SK-N-SH treated with all-trans-retinoic acid at 6 μM for 48 hours (cell line): ENCODE results near the gene SPTSSA.

ENCODE experiments used
- ATAC-seq: fragments of 200-7000 bp; cut with Tn5 transposase; 3 replicates; pipeline ENCODE4 v1.9.1; 2020; ENCODE audit warnings: mild to moderate bottlenecking, moderate library complexity
- ARNTL ChIP-seq: fragments of 450-650 bp; formaldehyde crosslinking; IDR thresholded peaks from 2 replicates; pipeline ENCODE4 v1.5.0; 2020; ENCODE audit warnings: low read depth, mild to moderate bottlenecking, moderate library complexity, borderline replicate concordance
- CSDC2 ChIP-seq: fragments of 250-450 bp; sonication (Bioruptor Pico); IDR thresholded peaks from 2 replicates; pipeline ENCODE4 v1.5.0; 2020; ENCODE audit warnings: mild to moderate bottlenecking, moderate library complexity
- CSRNP3 ChIP-seq: fragments of 250-450 bp; sonication (Bioruptor Pico); IDR thresholded peaks from 2 replicates; pipeline ENCODE4 v1.5.1; 2021; ENCODE audit warnings: mild to moderate bottlenecking, moderate library complexity
- ESRRG ChIP-seq: fragments of 250-450 bp; sonication (Bioruptor Pico); IDR thresholded peaks from 2 replicates; pipeline ENCODE4 v1.6.1; 2021; ENCODE audit warnings: mild to moderate bottlenecking
- GLIS3 ChIP-seq: fragments of 250-450 bp; sonication (Bioruptor Pico); IDR thresholded peaks from 2 replicates; pipeline ENCODE4 v1.5.0; 2020; ENCODE audit warnings: mild to moderate bottlenecking, moderate library complexity
- ISL1 ChIP-seq: fragments of 250-450 bp; sonication (Bioruptor Pico); IDR thresholded peaks from 2 replicates; pipeline ENCODE4 v2.1.2; 2022; ENCODE audit warnings: mild to moderate bottlenecking, moderate library complexity
- OSR1 ChIP-seq: fragments of 250-450 bp; sonication (Bioruptor Pico); IDR thresholded peaks from 2 replicates; pipeline ENCODE4 v1.8.0; 2022; ENCODE audit warnings: moderate library complexity, mild to moderate bottlenecking, inconsistent platforms
- PATZ1 ChIP-seq: fragments of 250-450 bp; sonication (Bioruptor Pico); IDR thresholded peaks from 2 replicates; pipeline ENCODE4 v1.8.0; 2020; ENCODE audit warnings: mild to moderate bottlenecking, moderate library complexity, borderline replicate concordance
- POU6F1 ChIP-seq: fragments of 250-450 bp; sonication (Bioruptor Pico); IDR thresholded peaks from 2 replicates; pipeline ENCODE4 v1.8.0; 2021; ENCODE audit warnings: low read depth, mild to moderate bottlenecking, moderate library complexity, borderline replicate concordance
- PPARA ChIP-seq: fragments of 250-450 bp; sonication (Bioruptor Pico); IDR thresholded peaks from 2 replicates; pipeline ENCODE4 v1.5.0; 2020; ENCODE audit warnings: mild to moderate bottlenecking, borderline replicate concordance
- RARB ChIP-seq: fragments of 250-450 bp; sonication (Bioruptor Pico); IDR thresholded peaks from 2 replicates; pipeline ENCODE4 v1.8.0; 2021; ENCODE audit warnings: mild to moderate bottlenecking, moderate library complexity
- SNAI2 ChIP-seq: fragments of 250-450 bp; sonication (Bioruptor Pico); IDR thresholded peaks from 2 replicates; pipeline ENCODE4 v1.5.0; 2020; ENCODE audit warnings: mild to moderate bottlenecking, moderate library complexity
- TCF4 ChIP-seq: fragments of 250-450 bp; sonication (Bioruptor Pico); IDR thresholded peaks from 2 replicates; pipeline ENCODE4 v1.8.0; 2021; ENCODE audit warnings: mild to moderate bottlenecking, moderate library complexity, borderline replicate concordance
- TOX ChIP-seq: fragments of 250-450 bp; sonication (Bioruptor Pico); IDR thresholded peaks from 2 replicates; pipeline ENCODE4 v1.8.0; 2021; ENCODE audit warnings: mild to moderate bottlenecking, moderate library complexity, borderline replicate concordance
- TSHZ2 ChIP-seq: fragments of 250-450 bp; sonication (Bioruptor Pico); IDR thresholded peaks from 2 replicates; pipeline ENCODE4 v1.5.0; 2020; ENCODE audit warnings: mild to moderate bottlenecking, moderate library complexity
- ZC3H10 ChIP-seq: fragments of 250-450 bp; sonication (Bioruptor Pico); IDR thresholded peaks from 2 replicates; pipeline ENCODE4 v1.5.1; 2021; ENCODE audit warnings: mild to moderate bottlenecking, moderate library complexity
- ZFP3 ChIP-seq: fragments of 250-450 bp; sonication (Bioruptor Pico); IDR thresholded peaks from 2 replicates; pipeline ENCODE4 v1.5.0; 2020; ENCODE audit warnings: mild to moderate bottlenecking, moderate library complexity
- ZFP30 ChIP-seq: fragments of 450-650 bp; formaldehyde crosslinking; IDR thresholded peaks from 2 replicates; pipeline ENCODE4 v1.5.0; 2022; ENCODE audit warnings: mild to moderate bottlenecking, moderate library complexity
- ZNF565 ChIP-seq: fragments of 450-650 bp; formaldehyde crosslinking; conservative IDR thresholded peaks from 2 replicates; pipeline ENCODE4 v1.5.0; 2020; ENCODE audit warnings: low read depth, mild to moderate bottlenecking, moderate library complexity

The SPTSSA gene

GRCh38 chr14:34457186-34457585 is 4.9 kb downstream of the SPTSSA start:
- TF ChIP-seq OSR1 (no peak), GLIS3 (CRISPR knock-in tag) (no peak), RARB (CRISPR knock-in tag) (no peak), ESRRG (no peak), TSHZ2 (CRISPR knock-in tag) (no peak), PPARA (CRISPR knock-in tag) (no peak), ZFP30 (CRISPR knock-in tag) (no peak), PATZ1 (CRISPR knock-in tag) (no peak), ZC3H10 (CRISPR knock-in tag) (no peak), ISL1 (CRISPR knock-in tag) (no peak), CSRNP3 (no peak), TOX (no peak)
- ATAC-seq, result no peak

- no peak for TF ChIP-seq ZFP30 (CRISPR knock-in tag)
- no peak for TF ChIP-seq TCF4
- no peak for TF ChIP-seq POU6F1 (CRISPR knock-in tag)
- no peak for TF ChIP-seq ZC3H10 (CRISPR knock-in tag)
- TF ChIP-seq RARB (CRISPR knock-in tag), result no peak
- no peak for TF ChIP-seq ISL1 (CRISPR knock-in tag)
- no peak for TF ChIP-seq OSR1
- TF ChIP-seq ARNTL (CRISPR knock-in tag), result no peak
- no peak for TF ChIP-seq CSRNP3
- no peak for TF ChIP-seq CSDC2 (CRISPR knock-in tag)
- TF ChIP-seq ZNF565 (CRISPR knock-in tag), result no peak
- no peak for TF ChIP-seq TSHZ2 (CRISPR knock-in tag)
- TF ChIP-seq ZFP3 (CRISPR knock-in tag), result no peak
- no peak for TF ChIP-seq SNAI2
- no peak for TF ChIP-seq PATZ1 (CRISPR knock-in tag)
- ATAC-seq, result peak; percentile 35; the same call in 2 of the 3 replicates
Observed at GRCh38 chr14:34453226-34453625, 8.8 kb downstream of the SPTSSA start.
